Thyroid gland (tissue), 4 donors: Measurements from ENCODE around the gene GATAD2A. TPM values are rescaled to one million over a fixed set of nuclear protein-coding genes. Genes with fewer than 3 reads are reported as not detected.

Experiments used
- DNase-seq, 2 donors: peaks; one replicate each; pipeline ENCODE4 v3.0.0-alpha.2; 2019
- H3K27ac ChIP-seq, 3 donors: fragments of 200-600 bp; sonication (generic); 1 replicate in 2 of 3; 2 replicates in 1 of 3; pipeline ENCODE4 v1.5.1; 2016 to 2019; ENCODE audit warnings: mild to moderate bottlenecking in 1 of 3, moderate library complexity in 1 of 3
- H3K27me3 ChIP-seq: fragments of 200-600 bp; sonication (generic); one replicate; pipeline ENCODE4 v1.5.1; 2019
- H3K36me3 ChIP-seq, 2 donors: fragments of 200-600 bp; sonication (generic); one replicate each; pipeline ENCODE4 v1.5.1; 2016 to 2019
- H3K4me1 ChIP-seq, 2 donors: fragments of 200-600 bp; sonication (generic); one replicate each; pipeline ENCODE4 v1.5.1; 2017 to 2019
- H3K4me3 ChIP-seq, 3 donors: fragments of 200-600 bp; sonication (generic); replicated peaks in 1 of 3; 1 replicate in 2 of 3; 2 replicates in 1 of 3; pipeline ENCODE4 v1.5.1; 2016; ENCODE audit warnings: mild to moderate bottlenecking in 1 of 3
- H3K9me3 ChIP-seq: fragments of 200-600 bp; sonication (generic); one replicate; pipeline ENCODE4 v1.5.1; 2017
- POLR2A ChIP-seq, 2 donors: fragments of 450-650 bp; IDR thresholded peaks; one replicate each; pipeline ENCODE4 v1.6.1; 2017; ENCODE audit warnings: antibody characterized with exemption in 2 of 2, mild to moderate bottlenecking in 2 of 2, moderate library complexity in 1 of 2
- WGBS, 2 donors: methylation state at CpG; one replicate each; pipeline ENCODE4 v1.1.5; 2017; 5-methylcytosine and 5-hydroxymethylcytosine counted together
- intact Hi-C: fragments of 100-400 bp; cut with DNase I; formaldehyde crosslinking; loops from one replicate; pipeline ENCODE4 v1.15.1; 2023
- total RNA-seq, 4 donors: library from RNA; depleted of rRNA; stranded (reverse); fragments of >200 nt; gene quantifications; one replicate each; pipeline ENCODE4 v1.2.3, GENCODE V29; 2016
- TF ChIP-seq, protein P1 (sequence below), 6 experiments: fragments of 200-600 bp in 3 of 6; fragments of 450-650 bp in 3 of 6; sonication (generic) in 3 of 6; IDR thresholded peaks; one replicate each; pipeline ENCODE4 v1.5.1; 2016 to 2019; ENCODE audit warnings: antibody characterized with exemption in 6 of 6, mild to moderate bottlenecking in 2 of 6, inconsistent platforms in 1 of 6, moderate library complexity in 1 of 6

Gene GATAD2A
- total RNA-seq, 4 donors from 2014 or later, result 33.2 to 82.4 (median 51.8) TPM

DNA sequence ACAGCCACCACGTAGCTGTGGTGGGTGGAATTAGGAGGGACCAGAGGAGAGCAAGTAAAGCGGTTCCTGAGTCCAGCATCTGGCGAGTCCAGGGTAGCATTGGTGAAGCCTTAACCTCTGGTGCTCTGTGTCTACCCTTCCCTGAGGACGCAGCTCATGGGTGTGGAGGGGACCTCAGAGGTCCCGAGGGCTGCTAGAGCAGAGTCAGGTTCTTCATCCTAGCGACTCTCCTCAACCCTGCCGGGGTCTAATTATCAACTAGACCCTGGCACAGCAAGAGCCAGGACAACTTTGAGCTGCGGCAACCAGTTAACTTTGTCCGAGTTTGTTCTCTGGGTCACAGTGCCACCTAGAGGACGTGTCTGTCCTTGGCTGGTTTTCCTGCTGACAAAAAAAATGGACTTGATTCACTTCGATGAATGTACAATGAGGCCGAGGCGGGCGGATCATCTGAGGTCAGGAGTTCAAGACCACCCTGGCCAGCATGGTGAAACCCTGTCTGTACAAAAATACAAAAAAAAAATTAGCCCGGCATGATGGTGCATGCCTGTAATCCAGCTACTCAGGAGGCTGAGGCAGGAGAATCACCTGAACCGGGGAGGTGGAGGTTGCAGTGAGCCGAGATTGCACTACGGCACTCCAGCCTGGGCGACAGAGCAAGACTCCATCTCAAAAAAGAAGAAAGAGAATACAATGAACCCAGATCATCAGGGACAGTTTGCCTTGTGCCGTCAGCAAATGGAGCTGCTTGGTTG, 84.9 kb downstream of the GATAD2A start:
- Histone ChIP-seq H3K4me3 (no peak overlapping the region), H3K27me3 (no peaks in the 10 kb centered on the region), H3K36me3 (peaks cover 11 to 15% of the 10 kb centered on the region in 2 donors), H3K9me3 (no peaks in the 10 kb centered on the region), H3K4me1 (peaks cover 27 to 32% of the 10 kb centered on the region in 2 donors), H3K27ac (peak overlapping the region; percentile 65 to 87 (median 70))
- peak; percentile 81 to 85 for DNase-seq
- no peak for TF ChIP-seq POLR2A (IDR thresholded peaks at IDR 0.05)
- TF ChIP-seq, protein P1, sequence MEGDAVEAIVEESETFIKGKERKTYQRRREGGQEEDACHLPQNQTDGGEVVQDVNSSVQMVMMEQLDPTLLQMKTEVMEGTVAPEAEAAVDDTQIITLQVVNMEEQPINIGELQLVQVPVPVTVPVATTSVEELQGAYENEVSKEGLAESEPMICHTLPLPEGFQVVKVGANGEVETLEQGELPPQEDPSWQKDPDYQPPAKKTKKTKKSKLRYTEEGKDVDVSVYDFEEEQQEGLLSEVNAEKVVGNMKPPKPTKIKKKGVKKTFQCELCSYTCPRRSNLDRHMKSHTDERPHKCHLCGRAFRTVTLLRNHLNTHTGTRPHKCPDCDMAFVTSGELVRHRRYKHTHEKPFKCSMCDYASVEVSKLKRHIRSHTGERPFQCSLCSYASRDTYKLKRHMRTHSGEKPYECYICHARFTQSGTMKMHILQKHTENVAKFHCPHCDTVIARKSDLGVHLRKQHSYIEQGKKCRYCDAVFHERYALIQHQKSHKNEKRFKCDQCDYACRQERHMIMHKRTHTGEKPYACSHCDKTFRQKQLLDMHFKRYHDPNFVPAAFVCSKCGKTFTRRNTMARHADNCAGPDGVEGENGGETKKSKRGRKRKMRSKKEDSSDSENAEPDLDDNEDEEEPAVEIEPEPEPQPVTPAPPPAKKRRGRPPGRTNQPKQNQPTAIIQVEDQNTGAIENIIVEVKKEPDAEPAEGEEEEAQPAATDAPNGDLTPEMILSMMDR (IDR thresholded peaks at IDR 0.05), result peak; percentile 44 to 91 (median 82)
- 27 to 33% methylated on average over 19 to 20 of the region's 20 CpGs for WGBS, 2 donors
- intact Hi-C loops, result loop anchor here (2.0 kb wide), 1 partner anchor 124 kb away; no protein-coding TSS in a partner anchor

DNA sequence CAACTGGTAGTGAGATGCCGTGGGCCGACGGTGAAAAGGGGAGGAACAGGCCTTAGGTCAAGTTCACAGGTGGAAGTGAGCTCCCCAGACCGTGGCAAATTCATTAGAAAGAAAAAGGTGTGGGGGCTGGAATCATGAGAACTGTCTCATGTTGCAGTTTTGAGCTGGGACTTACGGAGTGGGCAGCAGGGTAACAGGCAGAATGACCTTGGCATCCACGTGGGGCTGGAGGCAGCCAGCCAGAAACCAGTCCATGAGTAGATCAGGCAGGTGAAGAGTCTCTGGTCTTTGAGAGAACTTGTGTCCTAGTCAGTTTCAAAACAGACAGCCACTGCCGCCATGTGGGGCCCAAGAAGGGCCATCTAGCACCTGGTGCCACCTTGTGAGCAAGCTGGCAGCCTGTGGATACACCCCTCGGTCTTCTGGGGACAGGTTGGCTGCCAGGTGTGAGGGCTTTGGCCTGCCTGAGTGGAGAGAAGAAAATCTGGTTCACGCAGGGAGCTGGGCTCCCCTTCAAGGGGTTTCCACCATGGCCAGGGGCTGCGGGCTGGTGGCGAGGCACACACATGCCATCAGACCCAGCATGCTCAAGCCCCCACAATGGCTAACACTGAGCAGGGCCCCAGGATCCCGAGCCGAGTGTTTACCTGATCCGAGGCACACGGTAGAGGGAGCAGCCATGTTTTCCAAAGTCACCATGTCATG, 86.0 kb downstream of the GATAD2A start:
- intact Hi-C loops, result loop anchor here (2.0 kb wide), 1 partner anchor 125 kb away; no protein-coding TSS in a partner anchor

DNA sequence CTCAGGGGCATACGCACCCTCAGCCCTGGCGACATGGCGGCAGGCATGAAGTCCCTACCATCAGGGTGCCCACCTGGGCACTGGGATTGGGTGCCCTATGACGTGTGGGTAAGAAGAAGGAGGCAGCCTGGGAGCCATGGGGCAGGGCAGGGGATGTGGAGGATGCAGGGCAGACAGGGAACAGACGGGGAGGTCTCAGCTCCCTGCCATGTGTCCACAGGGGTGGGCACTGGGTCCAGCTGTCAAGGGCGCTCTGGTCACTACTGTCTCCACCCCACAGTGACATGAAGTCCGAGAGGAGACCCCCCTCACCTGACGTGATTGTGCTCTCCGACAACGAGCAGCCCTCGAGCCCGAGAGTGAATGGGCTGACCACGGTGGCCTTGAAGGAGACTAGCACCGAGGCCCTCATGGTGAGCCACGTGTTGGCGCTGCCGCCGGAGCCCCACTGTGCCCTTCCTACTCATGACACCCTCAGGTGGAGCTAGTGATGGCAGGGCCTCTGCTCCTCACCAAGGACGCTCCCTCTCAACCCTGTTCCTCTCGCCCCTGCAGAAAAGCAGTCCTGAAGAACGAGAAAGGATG, 86.6 kb downstream of the GATAD2A start:
- intact Hi-C loops, result no loop called here
- WGBS, 2 donors, result 88 to 95% methylated on average over 12 to 21 of the region's 21 CpGs

More for the DNA sequence above, 86.0 kb downstream of the GATAD2A start:
- DNase-seq, result no peak
- peaks cover 27 to 32% of the 10 kb centered on the region in 2 donors for H3K4me1 ChIP-seq
- WGBS, 2 donors, result 77 to 87% methylated on average over 13 to 15 of the region's 15 CpGs
- H3K27ac ChIP-seq, result no peak overlapping the region
- H3K9me3 ChIP-seq, result no peaks in the 10 kb centered on the region
- peaks cover 21 to 24% of the 10 kb centered on the region in 2 donors for H3K36me3 ChIP-seq
- TF ChIP-seq, protein P1 (IDR thresholded peaks at IDR 0.05), result no peak
- TF ChIP-seq POLR2A (IDR thresholded peaks at IDR 0.05), result no peak
- no peaks in the 10 kb centered on the region for H3K27me3 ChIP-seq
- no peak overlapping the region for H3K4me3 ChIP-seq

GRCh38 chr19:19493841-19494546, 88.5 kb downstream of the GATAD2A start:
- no peaks in the 10 kb centered on the region for H3K27me3 ChIP-seq
- DNase-seq, result no peak
- intact Hi-C loops, result no loop called here
- TF ChIP-seq POLR2A (IDR thresholded peaks at IDR 0.05), result no peak
- TF ChIP-seq, protein P1 (IDR thresholded peaks at IDR 0.05), result no peak
- 86 to 90% methylated on average over 14 of the region's 15 CpGs for WGBS, 2 donors
- H3K9me3 ChIP-seq, result no peaks in the 10 kb centered on the region
- no peak overlapping the region for H3K27ac ChIP-seq
- H3K4me1 ChIP-seq, result peaks cover 10 to 13% of the 10 kb centered on the region in 2 donors
- H3K36me3 ChIP-seq, result peaks cover 40 to 41% of the 10 kb centered on the region in 2 donors
- H3K4me3 ChIP-seq, result no peak overlapping the region

More for the DNA sequence above, 86.6 kb downstream of the GATAD2A start:
- H3K36me3 ChIP-seq, result peaks cover 25 to 29% of the 10 kb centered on the region in 2 donors
- no peak overlapping the region for H3K27ac ChIP-seq
- no peaks in the 10 kb centered on the region for H3K9me3 ChIP-seq
- H3K4me3 ChIP-seq, result no peak overlapping the region
- TF ChIP-seq POLR2A (IDR thresholded peaks at IDR 0.05), result no peak
- TF ChIP-seq, protein P1 (IDR thresholded peaks at IDR 0.05), result no peak
- DNase-seq, result no peak
- H3K27me3 ChIP-seq, result no peaks in the 10 kb centered on the region
- peaks cover 27 to 30% of the 10 kb centered on the region in 2 donors for H3K4me1 ChIP-seq
